Kasumi-1 (cell line): ENCODE results near the gene ATP6V1F.

Experiments used
- DNase-seq, 2 experiments: peaks; one replicate each; lab custom pipeline; 2025; lab: John Stamatoyannopoulos, UW

The ATP6V1F gene

GRCh38 chr7:128835790-128836641 is 26.6 kb upstream of the ATP6V1F start:
- no peak for DNase-seq

- DNase-seq: no peak
Measured at GRCh38 chr7:128836729-128837348, 25.8 kb upstream of the ATP6V1F start.

GRCh38 chr7:128837521-128837921 is 25.1 kb upstream of the ATP6V1F start:
- DNase-seq: no peak

DNA sequence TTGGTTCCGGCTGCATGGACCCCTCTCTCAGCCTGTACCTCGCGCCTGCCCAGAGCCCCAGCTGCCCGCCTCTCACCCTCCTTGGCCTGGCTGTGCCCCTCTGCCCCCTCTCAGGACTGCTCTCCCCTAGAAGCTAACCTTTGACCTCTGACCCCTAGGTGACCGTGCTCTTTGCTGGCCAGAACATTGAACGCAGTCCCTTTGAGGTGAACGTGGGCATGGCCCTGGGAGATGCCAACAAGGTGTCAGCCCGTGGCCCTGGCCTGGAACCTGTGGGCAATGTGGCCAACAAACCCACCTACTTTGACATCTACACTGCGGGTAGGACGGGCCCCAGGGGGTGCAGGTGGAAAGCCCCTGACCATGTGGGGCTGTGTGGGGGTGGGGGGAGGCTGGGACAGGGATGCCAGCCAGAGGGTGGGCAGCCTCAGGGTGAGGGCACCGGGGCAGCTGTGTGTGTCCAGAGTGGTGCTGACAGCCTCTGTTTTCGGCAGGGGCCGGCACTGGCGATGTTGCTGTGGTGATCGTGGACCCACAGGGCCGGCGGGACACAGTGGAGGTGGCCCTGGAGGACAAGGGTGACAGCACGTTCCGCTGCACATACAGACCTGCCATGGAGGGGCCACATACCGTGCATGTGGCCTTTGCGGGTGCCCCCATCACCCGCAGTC is 24.4 kb upstream of the ATP6V1F start:
- DNase-seq: no peak

DNA sequence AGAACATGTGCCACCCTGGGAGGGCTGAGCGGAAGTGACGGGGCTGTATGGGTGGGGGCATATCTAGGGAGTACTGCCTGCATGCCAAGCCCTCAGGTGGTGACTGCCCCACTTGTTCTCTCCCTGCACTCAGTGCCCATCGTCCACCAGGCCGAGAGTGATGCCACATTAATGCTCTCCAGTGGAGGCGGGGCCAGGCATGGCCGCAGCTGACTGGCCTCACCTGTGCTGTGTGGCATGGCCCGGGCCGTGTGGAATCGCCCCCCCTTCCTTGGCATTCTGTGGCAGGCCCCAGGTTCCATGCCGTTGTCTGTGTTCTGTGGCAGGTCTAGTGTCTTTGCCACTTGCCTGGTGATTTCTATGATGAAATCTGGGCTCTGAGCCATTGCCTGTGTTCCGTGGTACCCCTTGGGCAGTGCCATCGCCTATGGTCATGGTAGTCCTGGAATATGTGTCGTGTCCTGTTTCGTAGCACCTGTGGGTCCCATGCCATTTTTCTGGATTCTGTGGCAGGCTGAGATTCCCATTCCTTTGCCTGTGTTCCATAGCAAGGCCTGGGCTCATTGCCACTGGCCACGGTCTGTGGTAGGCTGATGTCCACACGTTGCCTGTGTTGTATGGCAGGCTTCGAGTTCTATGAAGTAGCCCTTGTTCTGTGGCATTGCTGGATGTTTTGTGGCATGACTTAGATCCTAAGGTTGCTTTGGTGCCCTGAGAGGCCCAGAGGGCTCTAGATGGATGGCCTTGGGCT is 23.5 kb upstream of the ATP6V1F start:
- no peak for DNase-seq

DNA sequence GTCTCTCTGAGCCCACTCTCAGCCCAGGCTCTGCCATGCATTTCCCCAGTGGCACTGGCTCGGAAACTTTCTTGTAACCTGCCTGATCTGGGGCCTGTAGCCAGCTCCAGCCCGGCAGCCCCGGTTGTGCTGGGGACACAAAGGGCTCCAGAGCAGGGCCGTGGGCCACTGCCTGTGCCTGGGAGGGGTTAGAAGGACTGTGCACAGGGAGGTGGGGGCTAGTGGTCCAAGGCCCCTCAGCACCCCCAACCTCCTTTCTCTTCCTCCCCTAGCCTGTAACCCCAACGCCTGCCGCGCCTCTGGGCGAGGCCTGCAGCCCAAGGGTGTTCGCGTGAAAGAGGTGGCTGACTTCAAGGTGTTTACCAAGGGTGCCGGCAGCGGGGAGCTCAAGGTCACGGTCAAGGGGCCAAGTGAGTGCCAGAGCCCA is 22.9 kb upstream of the ATP6V1F start:
- no peak for DNase-seq

GRCh38 chr7:128840326-128841170 is 22.1 kb upstream of the ATP6V1F start:
- DNase-seq: no peak

GRCh38 chr7:128841171-128841690 is 21.4 kb upstream of the ATP6V1F start:
- no peak for DNase-seq

GRCh38 chr7:128841921-128842673 is 20.6 kb upstream of the ATP6V1F start:
- peak; percentile 36 to 52 for DNase-seq

DNA sequence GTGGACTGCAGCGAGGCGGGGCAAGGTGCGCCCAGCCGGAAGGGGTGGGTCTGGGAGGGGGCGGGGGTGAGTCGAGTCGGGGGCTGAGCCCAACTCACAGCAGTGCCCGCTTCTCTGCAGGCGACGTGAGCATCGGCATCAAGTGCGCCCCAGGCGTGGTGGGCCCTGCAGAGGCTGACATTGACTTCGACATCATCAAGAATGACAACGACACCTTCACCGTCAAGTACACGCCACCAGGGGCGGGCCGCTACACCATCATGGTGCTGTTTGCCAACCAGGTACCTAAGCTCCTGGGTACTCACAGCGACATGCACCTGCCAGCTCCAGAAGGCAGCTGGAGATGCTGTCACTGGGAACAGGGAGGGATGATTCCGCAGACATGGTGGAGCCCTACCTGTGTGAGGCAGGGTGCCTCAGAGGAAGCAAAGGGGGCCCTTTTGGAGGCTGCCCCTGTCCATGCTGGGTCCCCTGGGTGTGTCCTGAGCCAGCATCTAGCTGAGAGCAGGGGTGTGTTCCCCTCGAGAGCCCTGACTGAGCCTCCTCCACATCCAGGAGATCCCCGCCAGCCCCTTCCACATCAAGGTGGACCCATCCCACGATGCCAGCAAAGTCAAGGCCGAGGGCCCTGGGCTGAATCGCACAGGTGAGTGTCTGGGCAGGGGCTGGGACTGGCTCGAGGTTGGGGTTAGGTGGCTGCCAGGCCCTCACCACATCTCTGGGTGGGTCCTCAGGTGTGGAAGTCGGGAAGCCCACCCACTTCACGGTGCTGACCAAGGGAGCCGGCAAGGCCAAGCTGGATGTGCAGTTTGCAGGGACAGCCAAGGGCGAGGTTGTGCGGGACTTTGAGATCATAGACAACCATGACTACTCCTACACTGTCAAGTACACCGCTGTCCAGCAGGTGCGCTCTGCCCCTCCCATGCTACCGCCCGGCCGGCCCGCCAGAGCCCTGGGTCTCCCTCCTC is 19.7 kb upstream of the ATP6V1F start:
- DNase-seq: no peak

DNA sequence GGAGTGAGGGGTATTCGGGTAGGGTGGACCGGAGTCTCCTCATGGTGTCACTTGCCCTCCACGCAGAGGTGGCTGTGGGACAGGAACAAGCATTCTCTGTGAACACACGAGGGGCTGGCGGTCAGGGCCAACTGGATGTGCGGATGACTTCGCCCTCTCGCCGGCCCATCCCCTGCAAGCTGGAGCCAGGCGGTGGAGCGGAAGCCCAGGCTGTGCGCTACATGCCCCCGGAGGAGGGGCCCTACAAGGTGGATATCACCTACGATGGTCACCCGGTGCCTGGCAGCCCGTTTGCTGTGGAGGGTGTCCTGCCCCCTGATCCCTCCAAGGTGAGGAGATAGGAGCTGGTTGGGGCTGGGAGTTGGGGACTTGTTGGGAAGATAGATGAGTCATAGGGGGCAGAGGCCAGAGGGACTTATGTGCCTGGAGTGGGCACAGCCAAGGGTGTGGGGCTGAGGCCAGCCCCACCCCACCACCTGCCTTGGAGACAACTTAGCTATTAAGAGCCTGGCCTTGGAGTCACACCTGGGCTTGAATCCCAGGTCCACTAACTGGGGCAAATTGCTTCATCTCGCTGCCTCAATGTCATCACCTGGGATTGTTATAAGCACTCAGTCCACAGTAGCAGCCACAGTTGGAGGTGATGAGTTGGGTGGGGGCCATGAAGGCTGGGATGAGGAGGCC is 18.6 kb upstream of the ATP6V1F start:
- DNase-seq: no peak

GRCh38 chr7:128844777-128845311 is 17.8 kb upstream of the ATP6V1F start:
- DNase-seq: no peak

DNA sequence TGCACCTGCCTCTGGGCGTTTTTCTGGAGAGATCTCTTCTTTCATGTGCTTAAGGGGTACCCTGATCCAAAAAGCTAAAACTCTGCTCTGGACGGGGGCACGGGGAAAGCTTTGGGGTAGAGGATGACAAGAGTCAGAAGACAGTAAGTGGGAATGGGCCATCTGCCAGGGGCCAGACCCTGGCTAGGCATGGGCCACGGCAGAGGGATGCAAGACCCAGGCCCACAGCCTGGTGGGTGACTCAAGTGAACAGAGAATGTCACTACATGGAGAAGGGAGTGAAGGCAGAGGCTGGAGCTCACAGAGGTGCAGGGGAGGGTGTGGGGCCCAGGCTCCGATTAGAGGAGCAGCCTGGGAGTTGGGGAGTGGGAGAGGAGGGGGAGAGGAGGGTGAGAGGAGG is 17.2 kb upstream of the ATP6V1F start:
- no peak for DNase-seq

DNA sequence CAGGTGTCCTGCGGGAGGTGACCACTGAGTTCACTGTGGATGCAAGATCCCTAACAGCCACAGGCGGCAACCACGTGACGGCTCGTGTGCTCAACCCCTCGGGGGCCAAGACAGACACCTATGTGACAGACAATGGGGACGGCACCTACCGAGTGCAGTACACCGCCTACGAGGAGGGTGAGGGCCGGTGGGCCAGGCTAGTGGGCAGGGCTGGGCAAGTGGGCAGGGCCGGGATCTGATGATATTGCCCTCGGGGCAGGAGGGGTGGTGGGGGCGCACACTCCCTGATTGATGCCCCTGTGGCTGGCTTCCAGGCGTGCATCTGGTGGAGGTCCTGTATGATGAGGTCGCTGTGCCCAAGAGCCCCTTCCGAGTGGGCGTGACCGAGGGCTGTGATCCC is 16.7 kb upstream of the ATP6V1F start:
- DNase-seq: no peak

- no peak for DNase-seq
Measured at GRCh38 chr7:128846781-128847444, 15.7 kb upstream of the ATP6V1F start.

DNA sequence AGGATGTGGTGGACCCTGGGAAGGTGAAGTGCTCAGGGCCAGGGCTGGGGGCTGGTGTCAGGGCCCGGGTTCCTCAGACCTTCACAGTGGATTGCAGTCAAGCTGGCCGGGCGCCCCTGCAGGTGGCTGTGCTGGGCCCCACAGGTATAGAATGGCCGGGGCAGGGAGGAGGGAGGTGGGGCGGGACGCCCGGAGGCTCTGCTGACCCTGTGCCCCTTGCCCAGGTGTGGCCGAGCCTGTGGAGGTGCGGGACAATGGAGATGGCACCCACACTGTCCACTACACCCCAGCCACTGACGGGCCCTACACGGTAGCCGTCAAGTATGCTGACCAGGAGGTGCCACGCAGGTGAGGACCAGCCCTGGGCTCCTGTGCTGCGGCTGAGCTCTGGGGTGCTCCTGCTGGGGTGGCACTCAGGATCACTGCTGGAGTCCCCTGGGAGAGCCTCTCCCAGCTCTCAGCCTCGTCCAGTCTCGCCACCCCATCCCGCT is 14.9 kb upstream of the ATP6V1F start:
- no peak for DNase-seq
